Smooth muscle cell (in vitro differentiated cells): Measurements from ENCODE around the gene NCF4. TPM values are rescaled to one million over a fixed set of nuclear protein-coding genes. Genes with fewer than 3 reads are reported as not detected.

Experiments
- DNase-seq: peaks from one replicate; lab custom pipeline; 2025; ENCODE audit not compliant: unreplicated experiment; lab: John Stamatoyannopoulos, UW
- H2AFZ ChIP-seq: fragments of 200-600 bp; sonication (generic); 2 replicates; pipeline ENCODE4 v1.6.0; 2016; ENCODE audit warnings: antibody characterized with exemption, low read depth, mild to moderate bottlenecking
- H3F3A ChIP-seq: fragments of 200-600 bp; sonication (generic); 2 replicates; pipeline ENCODE4 v1.6.0; 2017; ENCODE audit warnings: antibody characterized with exemption, low read depth
- H3K27ac ChIP-seq: fragments of 200-600 bp; sonication (generic); 2 replicates; pipeline ENCODE4 v1.5.1; 2016; ENCODE audit warnings: low read depth, mild to moderate bottlenecking
- H3K27me3 ChIP-seq: fragments of 200-600 bp; sonication (generic); 2 replicates; pipeline ENCODE4 v1.6.1; 2016; ENCODE audit warnings: low read depth, mild to moderate bottlenecking
- H3K36me3 ChIP-seq: fragments of 200-600 bp; sonication (generic); 2 replicates; pipeline ENCODE4 v1.5.1; 2016; ENCODE audit warnings: low read depth
- H3K4me1 ChIP-seq: fragments of 200-600 bp; sonication (generic); 2 replicates; pipeline ENCODE4 v1.5.1; 2016; ENCODE audit warnings: low read depth
- H3K4me2 ChIP-seq: fragments of 200-600 bp; sonication (generic); 2 replicates; pipeline ENCODE4 v1.6.0; 2016; ENCODE audit warnings: mild to moderate bottlenecking
- H3K4me3 ChIP-seq: fragments of 200-600 bp; sonication (generic); 2 replicates; pipeline ENCODE4 v1.5.1; 2016; ENCODE audit warnings: mild to moderate bottlenecking
- H3K79me2 ChIP-seq: fragments of 200-600 bp; sonication (generic); 2 replicates; pipeline ENCODE4 v1.6.0; 2016; ENCODE audit warnings: low read depth, mild to moderate bottlenecking
- H3K9ac ChIP-seq: fragments of 200-600 bp; sonication (generic); 2 replicates; pipeline ENCODE4 v1.6.0; 2016; ENCODE audit warnings: low read depth
- H3K9me3 ChIP-seq: fragments of 200-600 bp; sonication (generic); replicated peaks from 2 replicates; pipeline ENCODE4 v1.5.1; 2016; ENCODE audit warnings: low read depth
- H4K20me1 ChIP-seq: fragments of 200-600 bp; sonication (generic); 2 replicates; pipeline ENCODE4 v1.6.0; 2016; ENCODE audit warnings: low read depth
- CTCF ChIP-seq: fragments of 200-600 bp; sonication (generic); IDR thresholded peaks from 2 replicates; pipeline ENCODE4 v1.5.1; 2017; ENCODE audit warnings: borderline replicate concordance, mild to moderate bottlenecking, antibody characterized with exemption; ENCODE audit not compliant: insufficient read depth, poor library complexity, severe bottlenecking
- WGBS: methylation state at CpG from one replicate; pipeline ENCODE4 v1.1.7; 2016; ENCODE audit warnings: low lambda C conversion rate; 5-methylcytosine and 5-hydroxymethylcytosine counted together
- polyA plus RNA-seq: library from polyadenylated mRNA; unstranded; fragments of >200 nt; fragmentation: Nextera tagmentation; extraction: Ambion mirVana; gene quantifications from 2 replicates; pipeline ENCODE4 v1.2.1, GENCODE V29; 2016
- total RNA-seq: library from RNA; depleted of rRNA; stranded (reverse); fragments of >200 nt; gene quantifications from 2 replicates; pipeline ENCODE4 v1.2.3, GENCODE V29; 2014

Gene NCF4
- total RNA-seq (not detected in 2 replicates), polyA plus RNA-seq (0.15 and 0.41 TPM in 2 replicates)

GRCh38 chr22:36860821-36861659 is at the start of gene NCF4:
NCF4 (plus strand) TSS chr22:36861006; CDS start chr22:36861172, 166 bp downstream.
- Histone ChIP-seq H3K27ac (no peak within 1 kb of the TSS), H4K20me1 (no peaks in the 10 kb centered on the region), H3K9ac (no peak within 1 kb of the TSS), H3K27me3 (peaks cover 13% of the 10 kb centered on the region), H3K4me2 (no peak within 1 kb of the TSS), H3F3A (no peaks in the 10 kb centered on the region), H3K9me3 (no peaks in the 10 kb centered on the region), H3K4me3 (no peak within 1 kb of the TSS), H2AFZ (no peak within 1 kb of the TSS), H3K4me1 (no peaks in the 10 kb centered on the region), H3K79me2 (no peaks in the 10 kb centered on the region), H3K36me3 (no peaks in the 10 kb centered on the region)
- no peak for TF ChIP-seq CTCF
- no peak for DNase-seq
- WGBS = 85% methylated on average over 17 of the region's 17 CpGs

- DNase-seq = no peak
- Histone ChIP-seq H3K79me2 (no peaks in the 10 kb centered on the region), H3K9me3 (no peaks in the 10 kb centered on the region), H3F3A (no peaks in the 10 kb centered on the region), H3K4me1 (peaks cover under 1% of the 10 kb centered on the region), H3K4me3 (no peak overlapping the region), H2AFZ (no peak overlapping the region), H3K4me2 (no peak overlapping the region), H4K20me1 (no peaks in the 10 kb centered on the region), H3K27me3 (peaks cover 38% of the 10 kb centered on the region), H3K9ac (no peak overlapping the region), H3K27ac (no peak overlapping the region), H3K36me3 (no peaks in the 10 kb centered on the region)
- TF ChIP-seq CTCF = no peak
- 87% methylated on average over 3 of the region's 3 CpGs for WGBS
These were observed 49.6 kb upstream of the NCF4 start for GRCh38 chr22:36811094-36811800.

GRCh38 chr22:36814801-36815200 is 46.0 kb upstream of the NCF4 start:
- no peaks in the 10 kb centered on the region for H4K20me1 ChIP-seq
- no peak overlapping the region for H3K9ac ChIP-seq
- H3F3A ChIP-seq = no peaks in the 10 kb centered on the region
- WGBS = 86% methylated on average over 10 of the region's 10 CpGs
- H3K27me3 ChIP-seq = peaks cover 73% of the 10 kb centered on the region
- no peak overlapping the region for H3K4me2 ChIP-seq
- no peak overlapping the region for H3K4me3 ChIP-seq
- no peaks in the 10 kb centered on the region for H3K36me3 ChIP-seq
- DNase-seq = no peak
- no peak for TF ChIP-seq CTCF
- no peak overlapping the region for H3K27ac ChIP-seq
- H3K79me2 ChIP-seq = no peaks in the 10 kb centered on the region
- H3K9me3 ChIP-seq = no peaks in the 10 kb centered on the region
- H3K4me1 ChIP-seq = peaks cover 12% of the 10 kb centered on the region
- no peak overlapping the region for H2AFZ ChIP-seq
